ENCODE data around the gene UPK3A. TPM values are rescaled to one million over a fixed set of nuclear protein-coding genes. Genes with fewer than 3 reads are reported as not detected.

UPK3A gene
- polyA plus RNA-seq, 1 of the 3 experiments (the other 2 are of a cell fraction): not detected

DNA sequence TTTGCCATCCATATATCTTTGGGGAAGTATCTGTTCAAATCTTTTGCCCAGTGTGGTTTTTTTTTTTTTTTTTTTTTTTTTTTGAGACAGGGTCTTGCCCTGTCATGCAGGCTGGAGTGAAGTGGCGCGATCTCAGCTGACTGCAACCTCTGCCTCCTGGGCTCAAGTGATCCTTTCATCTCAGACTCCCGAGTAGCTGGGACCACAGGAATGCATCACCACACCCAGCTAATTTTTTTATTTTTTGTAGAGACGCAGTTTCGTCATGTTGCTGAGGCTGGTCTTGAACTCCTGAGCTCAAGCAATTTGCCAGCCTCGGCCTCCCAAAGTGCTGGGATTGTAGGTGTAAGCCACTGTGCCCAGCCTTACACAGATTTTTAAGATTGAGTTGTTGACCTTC lies 20.2 kb downstream of the UPK3A start:
- Histone ChIP-seq H3K36me3 (replicated peaks in 1 of 2; ENCODE audit: control insufficient read depth in 1 of 2, insufficient read depth in 2 of 2, low read length in 1 of 2) (no peaks in the 10 kb centered on the region), H3K4me2 (no peak overlapping the region), H3K27me3 (ENCODE audit: insufficient read depth) (no peaks in the 10 kb centered on the region), H3K27ac (ENCODE audit: low read depth in 2 of 2, low read length in 1 of 2) (no peak overlapping the region), H3K4me3 (ENCODE audit: low read depth in 2 of 2, low read length in 1 of 2) (no peak overlapping the region), H3F3A (replicated peaks; ENCODE audit: insufficient read depth) (peaks cover 5% of the 10 kb centered on the region), H3K9ac (no peak overlapping the region), H3K9me3 (no peaks in the 10 kb centered on the region), H3K79me2 (ENCODE audit: insufficient read depth) (peaks cover under 1% of the 10 kb centered on the region; the same call in 1 of the 2 replicates), H2AFZ (ENCODE audit: low read depth) (no peak overlapping the region), H3K9me2 (no peaks in the 10 kb centered on the region), H4K20me1 (ENCODE audit: insufficient read depth) (no peaks in the 10 kb centered on the region), H3K4me1 (ENCODE audit: control insufficient read depth in 1 of 2, insufficient read depth in 2 of 2, low read depth in 1 of 2, low read length in 1 of 2) (peaks cover 0 to 11% of the 10 kb centered on the region in 2 experiments; a peak in 1 of 4 replicates)
- no peak for TF ChIP-seq TEAD4 (IDR thresholded peaks at IDR 0.05; ENCODE audit: borderline replicate concordance, insufficient read depth)
- no peak for TF ChIP-seq MXI1 (IDR thresholded peaks at IDR 0.05; ENCODE audit: low read depth, low read length)
- TF ChIP-seq RXRA (IDR thresholded peaks at IDR 0.05; ENCODE audit: borderline replicate concordance, low read depth): no peak
- no peak for TF ChIP-seq MEF2A (IDR thresholded peaks at IDR 0.05; ENCODE audit: borderline replicate concordance, low read depth)
- no peak for TF ChIP-seq EP300 (IDR thresholded peaks at IDR 0.05; ENCODE audit: borderline replicate concordance in 1 of 2, low read depth in 1 of 2, low read length in 1 of 2)
- TF ChIP-seq, protein P1, sequence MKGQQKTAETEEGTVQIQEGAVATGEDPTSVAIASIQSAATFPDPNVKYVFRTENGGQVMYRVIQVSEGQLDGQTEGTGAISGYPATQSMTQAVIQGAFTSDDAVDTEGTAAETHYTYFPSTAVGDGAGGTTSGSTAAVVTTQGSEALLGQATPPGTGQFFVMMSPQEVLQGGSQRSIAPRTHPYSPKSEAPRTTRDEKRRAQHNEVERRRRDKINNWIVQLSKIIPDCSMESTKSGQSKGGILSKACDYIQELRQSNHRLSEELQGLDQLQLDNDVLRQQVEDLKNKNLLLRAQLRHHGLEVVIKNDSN (IDR thresholded peaks at IDR 0.05; ENCODE audit: borderline replicate concordance, low read depth): no peak
- TF ChIP-seq, protein P2, sequence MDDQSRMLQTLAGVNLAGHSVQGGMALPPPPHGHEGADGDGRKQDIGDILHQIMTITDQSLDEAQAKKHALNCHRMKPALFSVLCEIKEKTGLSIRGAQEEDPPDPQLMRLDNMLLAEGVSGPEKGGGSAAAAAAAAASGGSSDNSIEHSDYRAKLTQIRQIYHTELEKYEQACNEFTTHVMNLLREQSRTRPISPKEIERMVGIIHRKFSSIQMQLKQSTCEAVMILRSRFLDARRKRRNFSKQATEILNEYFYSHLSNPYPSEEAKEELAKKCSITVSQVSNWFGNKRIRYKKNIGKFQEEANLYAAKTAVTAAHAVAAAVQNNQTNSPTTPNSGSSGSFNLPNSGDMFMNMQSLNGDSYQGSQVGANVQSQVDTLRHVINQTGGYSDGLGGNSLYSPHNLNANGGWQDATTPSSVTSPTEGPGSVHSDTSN (IDR thresholded peaks at IDR 0.05): no peak
- TF ChIP-seq RCOR1 (IDR thresholded peaks at IDR 0.05; ENCODE audit: low read length): no peak
- no peak for TF ChIP-seq RFX5 (IDR thresholded peaks at IDR 0.05; ENCODE audit: low read length)
- TF ChIP-seq FOSL2 (IDR thresholded peaks at IDR 0.05; ENCODE audit: borderline replicate concordance, low read depth): no peak
- TF ChIP-seq NRF1 (IDR thresholded peaks at IDR 0.05; ENCODE audit: low read depth, low read length): no peak
- no peak for TF ChIP-seq NFIC (IDR thresholded peaks at IDR 0.05; ENCODE audit: borderline replicate concordance)
- TF ChIP-seq CHD2 (IDR thresholded peaks at IDR 0.05; ENCODE audit: low read length, partially characterized antibody): no peak
- TF ChIP-seq, protein P3, sequence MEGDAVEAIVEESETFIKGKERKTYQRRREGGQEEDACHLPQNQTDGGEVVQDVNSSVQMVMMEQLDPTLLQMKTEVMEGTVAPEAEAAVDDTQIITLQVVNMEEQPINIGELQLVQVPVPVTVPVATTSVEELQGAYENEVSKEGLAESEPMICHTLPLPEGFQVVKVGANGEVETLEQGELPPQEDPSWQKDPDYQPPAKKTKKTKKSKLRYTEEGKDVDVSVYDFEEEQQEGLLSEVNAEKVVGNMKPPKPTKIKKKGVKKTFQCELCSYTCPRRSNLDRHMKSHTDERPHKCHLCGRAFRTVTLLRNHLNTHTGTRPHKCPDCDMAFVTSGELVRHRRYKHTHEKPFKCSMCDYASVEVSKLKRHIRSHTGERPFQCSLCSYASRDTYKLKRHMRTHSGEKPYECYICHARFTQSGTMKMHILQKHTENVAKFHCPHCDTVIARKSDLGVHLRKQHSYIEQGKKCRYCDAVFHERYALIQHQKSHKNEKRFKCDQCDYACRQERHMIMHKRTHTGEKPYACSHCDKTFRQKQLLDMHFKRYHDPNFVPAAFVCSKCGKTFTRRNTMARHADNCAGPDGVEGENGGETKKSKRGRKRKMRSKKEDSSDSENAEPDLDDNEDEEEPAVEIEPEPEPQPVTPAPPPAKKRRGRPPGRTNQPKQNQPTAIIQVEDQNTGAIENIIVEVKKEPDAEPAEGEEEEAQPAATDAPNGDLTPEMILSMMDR (IDR thresholded peaks at IDR 0.05): no peak
- TF ChIP-seq, protein P4, sequence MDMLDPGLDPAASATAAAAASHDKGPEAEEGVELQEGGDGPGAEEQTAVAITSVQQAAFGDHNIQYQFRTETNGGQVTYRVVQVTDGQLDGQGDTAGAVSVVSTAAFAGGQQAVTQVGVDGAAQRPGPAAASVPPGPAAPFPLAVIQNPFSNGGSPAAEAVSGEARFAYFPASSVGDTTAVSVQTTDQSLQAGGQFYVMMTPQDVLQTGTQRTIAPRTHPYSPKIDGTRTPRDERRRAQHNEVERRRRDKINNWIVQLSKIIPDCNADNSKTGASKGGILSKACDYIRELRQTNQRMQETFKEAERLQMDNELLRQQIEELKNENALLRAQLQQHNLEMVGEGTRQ (IDR thresholded peaks at IDR 0.05; ENCODE audit: borderline replicate concordance, low read depth, low read length): no peak
- TF ChIP-seq FOXJ3 (CRISPR knock-in tag; IDR thresholded peaks at IDR 0.05): no peak
- TF ChIP-seq SMC3 (IDR thresholded peaks at IDR 0.05; ENCODE audit: low read depth, low read length): no peak
- no peak for TF ChIP-seq TAF1 (IDR thresholded peaks at IDR 0.05; ENCODE audit: borderline replicate concordance, low read depth, low read length)
- POLR2A ChIA-PET: no interaction called here
- 83% methylated on average over 6 of the region's 6 CpGs for WGBS (ENCODE audit: low lambda C conversion rate)
- no peak for DNase-seq
- CTCF ChIA-PET: interaction anchor here (1.6 kb wide), 1 partner anchor 52 kb away, joined by 3 read pairs; no protein-coding TSS in a partner anchor

Measured in SK-N-SH (cell line).